ENCODE data around the gene CPXM2.

The CPXM2 gene

GRCh38 chr10:123795196-123795780 lies 96.3 kb downstream of the CPXM2 start:
- no peak for DNase-seq

GRCh38 chr10:123792248-123792978 lies 99.2 kb downstream of the CPXM2 start:
- no peak for DNase-seq

GRCh38 chr10:123790132-123790885 lies 101.3 kb downstream of the CPXM2 start:
- DNase-seq, result no peak

- DNase-seq, result no peak
These were observed 102.6 kb downstream of the CPXM2 start for GRCh38 chr10:123788981-123789380.

GRCh38 chr10:123787566-123787965 lies 104.0 kb downstream of the CPXM2 start:
- DNase-seq, result no peak

GRCh38 chr10:123786896-123787295 lies 104.7 kb downstream of the CPXM2 start:
- no peak for DNase-seq

- no peak for DNase-seq
These were observed 105.3 kb downstream of the CPXM2 start for GRCh38 chr10:123786306-123786705.

GRCh38 chr10:123784646-123785045 lies 107.0 kb downstream of the CPXM2 start:
- no peak for DNase-seq

GRCh38 chr10:123784216-123784615 lies 107.4 kb downstream of the CPXM2 start:
- no peak for DNase-seq

GRCh38 chr10:123783296-123783695 lies 108.3 kb downstream of the CPXM2 start:
- DNase-seq, result no peak

GRCh38 chr10:123782549-123782948 lies 109.1 kb downstream of the CPXM2 start:
- no peak for DNase-seq

GRCh38 chr10:123781956-123782500 lies 109.6 kb downstream of the CPXM2 start:
- DNase-seq, result no peak

- DNase-seq, result no peak
These were observed 110.2 kb downstream of the CPXM2 start for GRCh38 chr10:123781324-123781900.

GRCh38 chr10:123778719-123779517 lies 112.7 kb downstream of the CPXM2 start:
- no peak for DNase-seq

GRCh38 chr10:123777881-123778280 lies 113.7 kb downstream of the CPXM2 start:
- no peak for DNase-seq

- no peak for DNase-seq
These were observed 117.4 kb downstream of the CPXM2 start for GRCh38 chr10:123774132-123774742.

- DNase-seq, result no peak
These were observed 118.7 kb downstream of the CPXM2 start for GRCh38 chr10:123772645-123773508.

- DNase-seq, result no peak
These were observed 119.5 kb downstream of the CPXM2 start for GRCh38 chr10:123771877-123772644.

GRCh38 chr10:123769647-123770046 lies 122.0 kb downstream of the CPXM2 start:
- DNase-seq, result no peak

GRCh38 chr10:123766761-123767160 lies 124.8 kb downstream of the CPXM2 start:
- no peak for DNase-seq

Measured in AML-193 (cell line).